ENCODE data around the gene NSG2.

GRCh38 chr5:174000076-174000475, 45.4 kb upstream of the NSG2 start:
- TF ChIP-seq CTCF (IDR thresholded peaks at IDR 0.05; ENCODE audit: low read length) (no peak), EZH2 (optimal IDR thresholded peaks at IDR 0.05; ENCODE audit: low read depth, low read length) (no peak), EZH2phosphoT487 (IDR thresholded peaks at IDR 0.05; ENCODE audit: low read length) (no peak)

Data from MM.1S (cell line).